A673 (cell line): ENCODE results near the gene MBIP.

Source experiments
- CTCF ChIP-seq: fragments of 300-800, 200-600 bp; sonication (generic); conservative IDR thresholded peaks from 2 replicates; pipeline ENCODE4 v1.5.1; 2017; ENCODE audit warnings: low read depth, mild to moderate bottlenecking, antibody characterized with exemption, low read length, moderate library complexity, mixed read lengths
- EZH2 ChIP-seq: fragments of 200-600 bp; sonication (generic); IDR thresholded peaks from 2 replicates; pipeline ENCODE4 v1.6.1; 2017; ENCODE audit warnings: borderline replicate concordance, low read depth, mild to moderate bottlenecking, mixed read lengths, antibody characterized with exemption, low read length; ENCODE audit not compliant: poor library complexity, severe bottlenecking

DNA sequence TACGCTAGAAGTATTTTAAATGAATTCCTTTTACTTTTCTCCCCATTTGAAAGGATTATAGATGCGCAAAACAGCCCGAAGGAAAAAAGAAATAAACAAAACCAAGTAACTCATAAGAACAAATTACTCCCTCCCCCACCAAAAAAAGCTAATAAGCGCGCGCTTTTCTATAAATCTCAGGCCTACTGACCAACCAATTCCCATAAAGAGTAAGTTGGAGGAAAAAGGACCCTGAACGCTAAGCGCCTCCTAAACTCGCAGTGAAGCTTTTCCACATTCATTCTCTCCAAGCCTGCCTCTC lies 588 bp downstream of the MBIP start:
- TF ChIP-seq EZH2: no peak
- no peak for TF ChIP-seq CTCF
